ENCODE data around the gene ATG13.

ATG13 gene

DNA sequence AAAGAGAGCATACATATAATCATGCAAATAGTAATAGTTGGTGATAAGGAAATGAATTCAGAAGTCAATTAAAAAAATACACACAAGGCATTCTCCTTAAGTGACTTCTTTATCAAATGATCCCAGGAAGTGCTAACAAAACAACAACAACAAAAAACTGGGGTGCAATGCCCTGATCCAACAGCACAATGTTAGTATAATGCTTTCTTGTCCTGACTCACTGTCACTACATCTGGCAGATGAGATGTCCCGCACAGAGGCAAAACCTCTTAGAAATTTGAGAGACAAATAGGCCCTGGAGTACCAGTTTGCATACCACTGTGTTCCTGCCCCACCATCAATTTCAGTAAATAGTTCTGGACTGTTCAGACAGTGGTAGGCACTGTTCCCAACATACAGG, 12.6 kb upstream of the ATG13 start:
- DNase-seq (ENCODE audit: extremely low read depth in 1 of 2, low read depth in 1 of 2): no peak

DNA sequence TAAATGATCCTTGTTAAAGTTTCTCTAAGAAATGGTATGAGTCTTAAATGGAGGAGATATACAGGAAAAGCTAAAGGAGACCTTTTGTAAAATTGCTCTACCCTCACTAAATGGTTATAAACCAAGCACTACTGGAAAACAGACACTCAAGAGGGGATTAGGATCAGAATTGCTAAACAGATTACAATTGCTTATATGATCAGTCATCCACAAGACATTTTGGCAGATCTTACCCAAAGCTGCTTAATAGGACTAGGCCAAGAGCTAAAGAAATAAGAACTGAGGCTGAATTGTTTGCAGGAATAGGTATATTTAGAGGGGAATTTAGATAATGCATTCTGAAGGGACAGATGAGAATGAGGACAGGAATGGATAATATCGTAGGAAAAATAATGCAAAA, 9.8 kb upstream of the ATG13 start:
- no peak for DNase-seq (ENCODE audit: extremely low read depth in 1 of 2, low read depth in 1 of 2)

DNA sequence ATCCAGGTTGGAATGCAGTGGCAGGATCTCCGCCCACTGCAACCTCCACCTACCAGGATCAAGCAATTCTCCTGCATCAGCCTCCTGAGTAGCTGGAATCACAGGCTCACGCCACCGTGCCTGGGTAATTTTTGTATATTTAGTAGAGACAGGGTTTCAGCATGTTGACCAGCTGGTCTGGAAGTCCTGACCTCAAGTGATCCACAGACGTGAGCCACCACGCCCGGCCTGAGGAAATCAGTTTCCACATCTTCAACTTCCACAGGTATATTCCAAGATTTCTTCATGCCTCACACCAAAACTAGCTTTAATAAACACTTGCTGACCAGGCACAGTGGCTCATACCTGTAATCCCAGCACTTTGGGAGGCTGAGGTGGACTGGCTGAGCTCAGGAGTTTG, 8.0 kb upstream of the ATG13 start:
- no peak for DNase-seq (ENCODE audit: extremely low read depth in 1 of 2, low read depth in 1 of 2)

DNA sequence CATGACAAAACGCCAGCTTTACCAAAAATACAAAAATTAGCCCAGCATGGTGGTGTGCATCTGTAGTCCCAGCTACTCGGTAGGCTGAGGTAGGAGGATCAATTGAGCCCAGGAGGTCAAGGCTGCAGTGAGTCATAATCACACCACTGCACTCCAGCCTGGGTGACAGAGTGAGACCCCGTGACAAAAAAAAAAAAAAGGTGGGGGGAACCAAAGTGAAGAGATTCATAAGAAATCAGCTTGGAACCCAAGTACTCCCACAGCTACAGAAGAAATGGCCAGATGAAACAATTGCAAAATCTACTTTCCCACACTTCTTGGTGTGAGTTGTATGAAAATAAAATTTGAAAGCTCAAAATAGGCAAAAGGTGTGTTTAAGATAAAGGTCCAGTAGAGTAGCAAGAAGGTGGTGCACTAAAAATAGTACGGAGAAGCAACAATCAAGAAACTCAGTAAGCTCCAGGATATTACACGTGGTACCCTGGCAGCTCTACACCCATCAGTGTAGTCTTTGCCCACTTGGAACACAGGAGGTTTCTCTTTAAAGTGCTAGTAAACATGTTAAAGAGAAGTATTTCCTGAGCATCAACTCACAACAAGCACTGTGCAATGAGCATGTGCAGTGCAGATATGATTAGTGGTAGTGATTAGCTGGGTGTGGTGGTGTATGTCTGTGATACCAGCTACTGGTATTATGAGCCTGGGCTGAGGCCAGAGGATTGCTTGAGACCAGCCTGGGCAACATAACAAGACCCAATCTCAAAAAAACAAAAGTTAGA, 5.6 kb upstream of the ATG13 start:
- no peak for DNase-seq (ENCODE audit: extremely low read depth in 1 of 2, low read depth in 1 of 2)

DNA sequence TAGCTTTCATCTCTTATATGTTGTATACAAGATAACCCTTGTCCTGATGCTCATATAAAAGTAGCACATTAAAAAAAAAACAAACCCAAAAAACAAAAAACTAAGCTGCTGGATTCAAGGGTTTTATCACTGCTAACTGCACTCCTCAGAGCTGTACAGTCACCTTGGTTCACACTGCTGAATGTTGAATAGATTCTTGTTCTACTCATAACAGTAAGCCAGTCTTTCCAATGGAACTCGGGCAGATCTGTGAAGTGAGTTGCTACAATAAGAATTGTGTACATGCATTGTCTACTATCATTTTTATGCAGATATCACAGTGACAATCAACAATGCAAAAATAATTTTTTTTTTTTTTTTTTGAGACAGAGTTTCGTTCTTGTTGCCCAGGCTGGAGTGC, 5.0 kb upstream of the ATG13 start:
- DNase-seq (ENCODE audit: extremely low read depth in 1 of 2, low read depth in 1 of 2): no peak

DNA sequence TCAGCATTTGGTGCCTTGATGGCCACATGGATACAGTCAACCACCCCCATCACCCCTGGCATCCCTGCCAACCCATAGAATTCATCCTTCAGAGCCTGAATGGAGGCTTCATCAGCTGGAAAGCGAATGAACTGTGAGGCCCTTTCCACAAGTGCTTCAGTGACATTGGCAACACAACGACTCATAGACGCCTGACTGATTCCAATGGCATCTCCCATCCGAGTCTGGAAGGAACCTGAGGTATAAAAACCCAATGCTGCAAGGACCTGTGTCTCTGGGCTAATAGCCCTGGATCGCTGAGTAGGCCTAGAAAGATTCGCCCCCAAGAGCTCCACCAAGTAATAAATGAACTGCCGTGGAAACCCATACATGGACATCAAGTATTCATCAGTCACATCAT, 1.6 kb upstream of the ATG13 start:
- no peak for DNase-seq (ENCODE audit: extremely low read depth in 1 of 2, low read depth in 1 of 2)

DNA sequence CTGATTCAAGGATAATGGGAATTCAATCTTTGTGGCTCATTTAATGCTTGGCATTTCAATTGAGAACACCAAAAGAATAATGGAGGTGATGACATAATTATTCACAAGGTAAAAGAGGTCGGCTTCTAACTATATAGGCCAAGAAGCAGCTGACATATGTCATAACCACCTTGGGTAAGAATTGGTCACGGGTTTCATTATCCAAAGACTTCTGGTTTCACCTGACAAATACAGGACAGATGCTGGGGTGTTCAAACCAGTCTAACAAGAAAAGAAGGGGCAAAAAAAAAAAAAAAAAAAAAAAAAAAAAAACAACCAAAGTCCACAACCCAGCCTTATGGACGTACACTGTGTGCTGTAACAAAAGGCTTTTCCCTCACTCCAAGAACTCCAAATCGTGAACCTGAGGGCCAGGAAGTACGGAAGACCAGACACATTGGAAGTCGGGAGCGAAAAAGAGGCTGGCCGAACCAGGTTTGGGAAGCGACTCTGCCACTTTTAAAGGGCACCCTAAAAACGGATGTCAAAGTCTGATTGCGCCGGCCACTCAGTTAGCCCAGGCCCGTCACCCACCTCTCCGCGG, 711 bp upstream of the ATG13 start:
- no peak for DNase-seq (ENCODE audit: extremely low read depth in 1 of 2, low read depth in 1 of 2)

DNA sequence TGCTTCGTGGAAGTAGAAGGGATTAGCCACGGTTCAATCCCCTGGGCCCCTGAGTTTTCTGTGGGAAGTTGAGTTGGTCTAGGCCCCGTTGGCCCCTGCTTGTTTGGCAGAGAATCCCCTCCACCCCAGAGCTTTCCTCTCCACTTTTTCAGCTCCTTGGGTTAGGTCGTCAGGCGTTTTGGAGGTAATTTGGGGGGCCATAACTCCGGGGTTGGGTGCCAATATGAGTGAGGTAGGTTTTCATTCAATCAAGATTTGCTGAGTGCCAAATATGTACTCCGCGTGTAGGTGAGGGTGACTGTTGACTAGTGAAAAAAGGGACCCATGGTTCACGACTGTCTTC, 590 bp downstream of the ATG13 start:
- DNase-seq (ENCODE audit: extremely low read depth in 1 of 2, low read depth in 1 of 2): no peak

DNA sequence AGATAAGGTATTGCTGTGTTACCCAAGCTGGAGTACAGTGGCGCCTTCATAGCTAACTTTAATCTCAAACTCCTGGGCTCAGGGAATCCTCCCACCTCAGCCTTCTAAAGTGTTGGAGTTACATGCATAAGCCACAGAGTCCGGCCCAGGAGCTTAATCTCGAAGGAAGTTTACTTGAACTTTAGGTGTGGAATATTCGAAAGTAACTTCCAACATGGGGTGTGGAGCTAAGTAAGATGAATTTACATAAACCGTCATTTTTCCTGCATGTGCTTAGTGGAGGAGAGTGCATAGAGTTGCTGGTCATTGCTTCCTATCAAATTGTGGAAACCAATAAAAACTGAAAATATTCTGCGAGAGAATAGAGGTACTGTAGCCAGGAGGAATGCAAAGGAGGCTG, 1.5 kb downstream of the ATG13 start:
- DNase-seq (ENCODE audit: extremely low read depth in 1 of 2, low read depth in 1 of 2): no peak

DNA sequence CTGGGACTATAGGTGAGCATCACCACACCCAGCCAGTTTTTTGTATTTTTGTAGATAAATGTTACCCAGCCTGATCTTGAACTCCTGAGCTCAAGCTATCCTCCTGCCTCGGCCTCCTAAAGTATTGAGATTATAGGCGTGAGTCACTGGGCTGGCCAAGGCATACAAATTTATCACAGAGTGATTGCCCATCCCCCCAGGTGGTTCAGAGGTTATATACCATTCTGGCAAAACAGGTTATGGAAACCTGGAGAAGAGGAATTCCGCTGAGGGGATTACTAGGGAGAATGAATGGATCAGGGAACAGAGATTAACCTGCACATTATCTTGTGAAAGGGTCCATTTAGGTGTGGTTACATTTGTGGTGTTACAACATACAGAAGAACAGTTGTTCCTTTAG, 8.1 kb downstream of the ATG13 start:
- DNase-seq (ENCODE audit: extremely low read depth in 1 of 2, low read depth in 1 of 2): no peak

DNA sequence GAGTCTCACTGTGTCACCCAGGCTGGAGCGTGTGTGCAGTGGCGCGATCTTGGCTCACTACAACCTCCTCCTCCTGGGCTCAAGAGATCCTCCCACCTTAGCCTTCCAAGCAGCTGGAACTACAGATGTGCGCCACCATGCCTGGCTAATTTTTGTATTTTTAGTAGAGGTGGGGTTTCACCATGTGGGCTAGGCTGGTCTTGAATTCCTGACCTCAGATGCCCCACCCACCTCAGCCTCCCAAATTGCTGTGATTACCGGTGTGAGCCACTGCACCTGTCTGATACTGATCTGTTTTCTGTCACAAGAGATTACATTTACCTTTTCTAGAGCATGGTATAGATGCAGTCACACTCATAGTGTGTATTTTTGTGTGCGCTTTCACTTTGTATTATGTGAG, 11.6 kb downstream of the ATG13 start:
- DNase-seq (ENCODE audit: extremely low read depth in 1 of 2, low read depth in 1 of 2): no peak

DNA sequence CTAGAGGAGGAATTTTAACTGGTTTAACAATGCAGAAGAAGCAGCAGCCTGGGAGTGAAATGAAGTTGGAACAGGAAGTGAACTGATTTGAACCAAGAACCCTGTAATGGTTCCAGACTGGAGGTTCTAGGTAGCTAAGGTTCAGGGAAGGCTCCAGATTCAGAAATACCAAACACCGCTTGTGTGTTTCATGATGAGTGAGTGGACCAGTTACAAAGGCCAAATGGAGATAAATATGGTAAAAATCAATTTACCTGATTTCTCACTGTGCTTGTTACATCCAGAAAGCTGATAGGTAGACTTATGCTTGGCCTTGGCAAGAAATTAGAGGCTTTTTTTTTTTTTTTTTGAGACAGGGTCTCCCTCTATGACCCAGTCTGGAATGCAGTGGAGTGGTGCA, 12.9 kb downstream of the ATG13 start:
- DNase-seq (ENCODE audit: extremely low read depth in 1 of 2, low read depth in 1 of 2): no peak

DNA sequence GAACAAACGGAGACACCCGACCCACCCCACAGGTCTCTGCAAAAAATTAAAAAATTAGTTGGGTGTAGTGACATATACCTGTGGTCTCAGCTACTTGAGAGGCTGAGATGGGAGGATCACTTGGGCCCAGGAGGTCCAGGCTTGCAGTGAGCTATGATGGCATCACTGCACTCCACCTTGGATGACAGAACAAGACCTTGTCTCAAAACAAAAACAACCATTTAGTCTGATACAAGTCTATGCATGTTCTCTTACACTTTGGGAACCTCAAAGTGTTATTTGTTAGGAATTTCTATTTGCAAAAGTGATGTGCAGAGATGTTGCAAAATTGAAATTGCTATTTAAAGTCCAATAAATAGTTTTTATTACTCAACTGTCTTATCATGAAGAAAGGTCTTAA, 14.3 kb downstream of the ATG13 start:
- no peak for DNase-seq (ENCODE audit: extremely low read depth in 1 of 2, low read depth in 1 of 2)

DNA sequence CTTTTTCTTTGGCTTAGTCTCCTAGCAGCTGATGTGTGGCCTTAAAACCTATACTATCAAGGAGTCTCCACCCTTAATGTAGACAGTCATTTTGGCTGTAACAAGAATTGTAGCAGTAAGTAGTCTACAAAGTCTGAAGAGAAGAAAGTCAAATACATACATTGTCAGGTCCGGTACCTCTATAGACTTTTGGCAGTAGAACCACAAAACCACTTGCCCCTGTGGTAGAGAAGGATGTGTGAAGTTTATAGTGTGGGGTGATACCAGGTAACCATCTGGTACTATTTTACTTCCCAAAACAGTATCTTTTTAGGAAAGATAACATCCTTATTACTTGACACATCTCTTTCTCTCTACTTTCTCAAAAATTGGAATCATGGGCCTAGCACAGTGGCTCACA, 15.1 kb downstream of the ATG13 start:
- DNase-seq (ENCODE audit: extremely low read depth in 1 of 2, low read depth in 1 of 2): no peak

DNA sequence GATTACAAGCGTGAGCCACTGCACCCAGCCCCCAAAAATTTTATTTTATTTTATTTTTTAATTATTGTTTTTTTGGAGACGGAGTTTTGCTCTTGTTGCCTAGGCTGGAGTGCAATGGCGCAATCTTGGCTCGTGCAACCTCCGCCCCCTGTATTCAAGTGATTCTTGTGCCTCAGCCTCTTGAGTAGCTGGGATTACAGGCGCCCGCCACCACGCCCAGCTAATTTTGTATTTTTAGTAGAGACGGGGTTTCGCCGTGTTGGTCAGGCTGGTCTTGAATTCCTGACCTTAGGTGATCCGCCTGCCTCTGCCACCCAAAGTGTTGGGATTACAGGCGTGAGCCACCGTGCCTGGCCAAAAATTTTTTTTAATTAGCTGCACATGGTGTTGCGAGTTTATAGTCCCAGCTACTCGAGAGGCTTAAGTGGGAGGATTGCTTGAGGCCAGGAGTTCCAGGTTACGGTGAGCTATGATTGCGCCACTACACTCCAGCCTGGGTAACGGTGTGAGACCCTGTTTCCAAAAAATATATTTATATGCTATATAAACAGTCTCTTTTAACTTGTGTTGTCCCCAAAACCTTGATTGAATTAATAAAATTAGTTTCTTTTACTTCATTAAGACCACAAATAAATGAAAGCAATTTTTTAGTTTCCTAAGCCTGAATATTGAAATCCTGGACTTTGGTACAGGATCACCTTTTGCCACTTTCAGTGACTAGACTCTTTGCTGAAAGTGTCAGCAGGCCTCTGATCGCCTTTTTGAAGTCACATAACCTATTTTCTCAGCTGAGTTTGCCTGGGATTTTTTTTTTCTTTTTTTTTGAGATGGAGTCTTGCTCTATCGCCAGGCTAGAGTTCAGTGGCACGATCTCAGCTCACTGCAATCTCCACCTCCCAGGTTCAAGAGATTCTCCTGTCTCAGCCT, 16.2 kb downstream of the ATG13 start:
- DNase-seq (ENCODE audit: extremely low read depth in 1 of 2, low read depth in 1 of 2): no peak

DNA sequence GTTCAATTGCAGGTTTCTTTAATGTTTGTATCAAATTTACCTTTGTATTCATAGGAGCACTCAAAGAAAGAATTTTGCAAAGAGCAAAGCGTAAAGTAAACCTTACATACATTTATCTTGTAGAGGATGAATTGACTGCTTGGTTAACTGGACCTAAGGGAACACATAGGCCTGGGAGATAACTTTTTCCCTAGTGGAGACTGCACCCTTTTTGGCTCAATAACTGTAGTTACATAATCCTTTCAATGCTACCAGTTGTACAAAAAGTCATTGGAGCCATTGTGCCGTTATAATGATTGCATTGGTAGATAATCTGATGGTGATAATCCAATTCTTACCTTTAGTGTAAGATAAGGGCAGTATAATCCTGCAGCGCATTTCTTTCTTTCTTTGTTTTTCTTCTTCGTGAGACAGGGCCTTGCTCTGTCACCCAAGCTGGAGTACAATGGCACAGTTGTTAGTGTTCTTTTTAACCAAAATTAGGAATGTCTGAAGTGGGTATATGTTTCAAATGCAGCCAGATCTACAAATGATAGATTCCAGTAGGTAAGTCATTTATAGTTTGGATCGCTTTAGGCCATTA, 18.3 kb downstream of the ATG13 start:
- no peak for DNase-seq (ENCODE audit: extremely low read depth in 1 of 2, low read depth in 1 of 2)

DNA sequence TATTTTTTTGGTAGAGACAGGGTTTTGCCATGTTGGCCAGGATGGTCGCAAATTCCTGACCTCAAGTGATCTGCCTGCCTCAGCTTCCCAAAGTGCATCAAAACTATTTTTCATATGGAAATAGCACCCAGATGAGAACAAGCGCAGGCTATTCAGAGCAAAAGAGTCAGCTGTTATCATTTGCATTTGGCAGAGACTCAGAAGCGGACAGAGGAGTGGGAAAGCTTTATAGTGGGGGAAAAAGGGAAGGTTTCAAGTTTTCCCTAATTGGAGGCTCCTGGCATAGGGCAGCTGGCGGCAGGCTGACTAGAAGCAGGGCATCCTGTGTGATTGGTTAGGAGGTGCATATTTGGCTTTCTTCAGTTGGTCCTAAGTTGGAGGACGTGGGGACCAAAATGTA, 20.2 kb downstream of the ATG13 start:
- DNase-seq (ENCODE audit: extremely low read depth in 1 of 2, low read depth in 1 of 2): no peak

DNA sequence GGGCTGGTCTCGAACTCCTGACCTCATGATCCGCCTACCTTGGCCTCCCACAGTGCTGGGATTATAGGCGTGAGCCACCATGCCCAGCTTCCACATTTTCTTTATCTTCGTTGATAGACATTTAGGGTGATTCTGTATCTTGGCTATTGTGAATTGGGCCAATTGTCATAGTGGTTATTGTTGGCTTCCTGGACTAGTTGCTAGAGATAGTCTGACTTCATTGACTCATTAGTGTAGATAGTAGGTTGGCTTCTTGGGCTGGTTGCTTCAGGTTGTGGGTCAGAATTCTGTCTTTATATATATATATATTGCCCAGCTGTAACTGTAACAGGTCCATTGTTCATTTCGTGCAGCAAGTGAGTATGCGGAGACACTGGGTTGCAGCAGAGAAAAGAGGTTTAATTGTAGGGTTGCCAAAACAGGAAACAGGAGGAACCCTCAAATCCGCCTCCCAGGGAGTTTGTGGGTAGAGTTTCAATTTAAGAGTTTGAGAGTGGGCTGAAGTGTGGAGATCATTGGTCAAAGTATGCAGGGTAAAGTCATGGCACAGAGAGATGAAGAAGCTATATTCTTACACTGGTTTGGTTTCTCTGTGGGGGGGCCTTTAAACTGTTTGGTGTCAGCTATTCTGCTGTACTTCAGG, 22.0 kb downstream of the ATG13 start:
- no peak for DNase-seq (ENCODE audit: extremely low read depth in 1 of 2, low read depth in 1 of 2)

DNA sequence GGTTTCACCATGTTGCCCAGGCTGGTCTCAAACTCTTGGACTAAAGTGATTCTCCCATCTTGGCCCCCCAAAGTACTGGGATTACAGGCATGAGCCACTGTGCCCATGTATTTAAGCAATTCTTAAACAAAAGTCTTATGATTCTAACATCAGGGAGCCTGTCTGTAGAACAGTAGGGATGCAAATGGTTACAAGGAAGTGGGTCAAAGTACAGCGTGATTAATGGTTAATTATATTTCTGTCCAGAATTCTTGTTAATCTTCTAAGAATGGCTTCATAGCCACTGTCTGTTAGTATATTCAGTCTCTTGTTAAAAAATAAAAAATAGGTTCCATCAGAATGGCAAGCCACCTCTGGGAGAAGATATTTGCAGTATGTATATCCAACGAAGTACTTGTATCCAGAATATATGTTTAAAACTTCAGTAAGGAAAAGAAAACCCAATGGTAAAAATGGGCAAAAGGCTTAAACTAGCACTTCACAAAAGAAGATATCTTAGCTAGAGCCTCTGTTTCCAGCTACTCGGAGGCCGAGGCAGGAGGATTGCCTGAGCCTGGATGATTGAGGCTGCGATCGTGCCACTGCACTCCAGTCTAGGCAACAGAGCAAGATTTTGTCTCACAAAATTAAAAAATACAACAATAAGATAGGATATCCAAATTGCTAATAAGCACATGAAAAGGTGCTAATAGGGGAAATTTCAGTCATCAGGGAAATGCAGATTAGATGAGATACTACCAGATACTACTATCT, 22.9 kb downstream of the ATG13 start:
- DNase-seq (ENCODE audit: extremely low read depth in 1 of 2, low read depth in 1 of 2): no peak

DNA sequence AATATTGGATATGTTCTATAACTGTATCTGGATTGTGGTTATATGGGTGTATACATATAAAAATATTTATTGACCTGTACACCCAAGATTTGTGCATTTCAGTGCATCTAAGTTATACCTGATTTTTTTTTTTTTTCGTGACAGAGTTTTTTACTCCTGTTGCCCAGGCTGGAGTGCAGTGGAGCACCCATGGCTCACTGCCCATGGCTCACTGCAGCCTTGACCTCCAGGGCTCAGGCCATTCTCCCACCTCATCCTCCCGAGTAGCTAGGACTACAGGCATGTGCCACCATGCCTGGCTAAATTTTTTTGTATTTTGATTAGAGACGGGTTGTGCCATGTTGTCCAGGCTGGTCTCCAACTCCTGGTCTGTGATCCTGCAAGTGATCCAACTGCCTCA, 24.3 kb downstream of the ATG13 start:
- no peak for DNase-seq (ENCODE audit: extremely low read depth in 1 of 2, low read depth in 1 of 2)

Data from stimulated activated CD8-positive, alpha-beta memory T cell treated with anti-CD3 and anti-CD28 coated beads, Interleukin-7, amount 100 ng/mL, for 48 hours (primary cell).